GM18519 (cell line): ENCODE results near the gene CBLN1.
"Not testable (repeated sequence)": the region's sequence is repeated elsewhere in the genome, so short reads cannot be mapped to it uniquely, and the experiment has no call there.

Experiments
- ATAC-seq: cut with Tn5 transposase; IDR thresholded peaks from one replicate; pipeline ENCODE4 v1.9.1; 2021; ENCODE audit warnings: mild to moderate bottlenecking, moderate library complexity; ENCODE audit not compliant: unreplicated experiment, low FRiP score

CBLN1 gene

GRCh38 chr16:49278567-49278827, 3.1 kb downstream of the CBLN1 start:
- no peak for ATAC-seq

- ATAC-seq: no peak
These were observed 3.7 kb downstream of the CBLN1 start for GRCh38 chr16:49277766-49278566.

GRCh38 chr16:49277386-49277742, 4.3 kb downstream of the CBLN1 start:
- ATAC-seq: no peak

- no peak for ATAC-seq
These were observed 4.8 kb downstream of the CBLN1 start for GRCh38 chr16:49276646-49277385.

GRCh38 chr16:49275870-49276269, 5.8 kb downstream of the CBLN1 start:
- ATAC-seq: no peak

- ATAC-seq: no peak
These were observed 6.4 kb downstream of the CBLN1 start for GRCh38 chr16:49275050-49275730.

- no peak for ATAC-seq
These were observed 7.0 kb downstream of the CBLN1 start for GRCh38 chr16:49274591-49274990.

GRCh38 chr16:49273771-49274170, 7.9 kb downstream of the CBLN1 start:
- no peak for ATAC-seq

GRCh38 chr16:49271363-49271762, 10.3 kb downstream of the CBLN1 start:
- no peak for ATAC-seq

GRCh38 chr16:49269201-49269600, 12.4 kb downstream of the CBLN1 start:
- no peak for ATAC-seq

- ATAC-seq: no peak
These were observed 13.0 kb downstream of the CBLN1 start for GRCh38 chr16:49268667-49269066.

GRCh38 chr16:49262501-49262900, 19.1 kb downstream of the CBLN1 start:
- no peak for ATAC-seq

GRCh38 chr16:49261930-49262329, 19.7 kb downstream of the CBLN1 start:
- ATAC-seq: no peak

- no peak for ATAC-seq
These were observed 20.6 kb downstream of the CBLN1 start for GRCh38 chr16:49260956-49261530.

- no peak for ATAC-seq
These were observed 21.4 kb downstream of the CBLN1 start for GRCh38 chr16:49260253-49260652.

- ATAC-seq: no peak
These were observed 22.3 kb downstream of the CBLN1 start for GRCh38 chr16:49259330-49259729.

GRCh38 chr16:49250689-49251088, 30.9 kb downstream of the CBLN1 start:
- no peak for ATAC-seq

GRCh38 chr16:49248227-49248626, 33.4 kb downstream of the CBLN1 start:
- no peak for ATAC-seq

- ATAC-seq: no peak
These were observed 45.4 kb downstream of the CBLN1 start for GRCh38 chr16:49236216-49236615.

- not testable (repeated sequence) for ATAC-seq
These were observed 53.3 kb downstream of the CBLN1 start for GRCh38 chr16:49228335-49228734.
